ENCODE results near the gene OR8K3.

OR8K3 gene

GRCh38 chr11:56314844-56315243 is at the start of gene OR8K3:
OR8K3 (plus strand) TSS chr11:56315144; CDS start chr11:56318307, 3,163 bp downstream.
- Mint-ChIP-seq H3K4me1 (no peaks in the 10 kb centered on the region), H3K36me3 (no peaks in the 10 kb centered on the region), H3K4me3 (no peak within 1 kb of the TSS), H3K9me3 (peaks cover 32% of the 10 kb centered on the region), H3K27ac (no peak within 1 kb of the TSS)
- ATAC-seq: no peak
- DNase-seq (ENCODE audit: low spot score in 2 of 2): no peak

GRCh38 chr11:56271092-56271491 is 43.9 kb upstream of the OR8K3 start:
- no peak for ATAC-seq
- Mint-ChIP-seq H3K27ac (no peak overlapping the region), H3K9me3 (peaks cover 13% of the 10 kb centered on the region), H3K4me1 (no peaks in the 10 kb centered on the region), H3K36me3 (no peaks in the 10 kb centered on the region), H3K4me3 (no peak overlapping the region)
- no peak for DNase-seq (ENCODE audit: low spot score in 2 of 2)

- DNase-seq (ENCODE audit: low spot score in 2 of 2): no peak
- ATAC-seq: no peak
- Mint-ChIP-seq H3K4me1 (no peaks in the 10 kb centered on the region), H3K27ac (no peak within 1 kb of the TSS), H3K36me3 (no peaks in the 10 kb centered on the region), H3K4me3 (no peak within 1 kb of the TSS), H3K9me3 (peaks cover 15% of the 10 kb centered on the region)
Measured at GRCh38 chr11:56273854-56274253, 41.1 kb upstream of the OR8K3 start, which contains the start of gene OR5T1. OR5T1 (plus strand) TSS chr11:56274154; CDS start chr11:56275639, 1,485 bp downstream.

GRCh38 chr11:56292154-56292553 is 22.8 kb upstream of the OR8K3 start, which contains the start of gene OR8H1:
OR8H1 (minus strand) TSS chr11:56292254; CDS start chr11:56291062, 1,192 bp downstream.
- peaks cover 21% of the 10 kb centered on the region for H3K9me3 Mint-ChIP-seq
- no peak within 1 kb of the TSS for H3K27ac Mint-ChIP-seq
- DNase-seq (ENCODE audit: low spot score in 2 of 2) (no peak), ATAC-seq (no peak)
- H3K4me3 Mint-ChIP-seq: no peak within 1 kb of the TSS
- no peaks in the 10 kb centered on the region for H3K4me1 Mint-ChIP-seq
- no peaks in the 10 kb centered on the region for H3K36me3 Mint-ChIP-seq

GRCh38 chr11:56296898-56297297 is 18.0 kb upstream of the OR8K3 start:
- no peaks in the 10 kb centered on the region for H3K4me1 Mint-ChIP-seq
- ATAC-seq: no peak

GRCh38 chr11:56307836-56308235 is 7.1 kb upstream of the OR8K3 start:
- Mint-ChIP-seq H3K4me3 (no peak overlapping the region), H3K4me1 (no peaks in the 10 kb centered on the region), H3K27ac (no peak overlapping the region), H3K9me3 (peaks cover 52% of the 10 kb centered on the region), H3K36me3 (no peaks in the 10 kb centered on the region)
- DNase-seq (ENCODE audit: low spot score in 2 of 2) (no peak), ATAC-seq (no peak)

More at GRCh38 chr11:56296898-56297297, 18.0 kb upstream of the OR8K3 start:
- Mint-ChIP-seq H3K27ac (no peak overlapping the region), H3K4me3 (no peak overlapping the region), H3K9me3 (peaks cover 22% of the 10 kb centered on the region), H3K36me3 (no peaks in the 10 kb centered on the region)
- no peak for DNase-seq (ENCODE audit: low spot score in 2 of 2)

GRCh38 chr11:56331861-56332491 is 17.0 kb downstream of the OR8K3 start:
- no peak overlapping the region for H3K4me3 Mint-ChIP-seq
- DNase-seq (ENCODE audit: low spot score in 2 of 2): no peak
- no peaks in the 10 kb centered on the region for H3K36me3 Mint-ChIP-seq
- ATAC-seq: no peak
- no peaks in the 10 kb centered on the region for H3K4me1 Mint-ChIP-seq
- H3K9me3 Mint-ChIP-seq: peaks cover 15% of the 10 kb centered on the region
- H3K27ac Mint-ChIP-seq: no peak overlapping the region

GRCh38 chr11:56333156-56333555 is 18.2 kb downstream of the OR8K3 start:
- DNase-seq (ENCODE audit: low spot score in 2 of 2) (no peak), ATAC-seq (no peak)
- Mint-ChIP-seq H3K4me3 (no peak overlapping the region), H3K9me3 (peaks cover 11% of the 10 kb centered on the region), H3K4me1 (no peaks in the 10 kb centered on the region), H3K27ac (no peak overlapping the region), H3K36me3 (no peaks in the 10 kb centered on the region)

- H3K27ac Mint-ChIP-seq: no peak overlapping the region
- no peak for DNase-seq (ENCODE audit: low spot score in 2 of 2)
- H3K4me1 Mint-ChIP-seq: no peaks in the 10 kb centered on the region
- ATAC-seq: no peak
- H3K9me3 Mint-ChIP-seq: peaks cover 18% of the 10 kb centered on the region
- H3K4me3 Mint-ChIP-seq: no peak overlapping the region
- H3K36me3 Mint-ChIP-seq: no peaks in the 10 kb centered on the region
Measured at GRCh38 chr11:56340289-56340688, 25.3 kb downstream of the OR8K3 start.

- Mint-ChIP-seq H3K36me3 (no peaks in the 10 kb centered on the region), H3K4me3 (no peak within 1 kb of the TSS), H3K4me1 (no peaks in the 10 kb centered on the region), H3K27ac (no peak within 1 kb of the TSS), H3K9me3 (peaks cover 17% of the 10 kb centered on the region)
- ATAC-seq (no peak), DNase-seq (ENCODE audit: low spot score in 2 of 2) (no peak)
Measured at GRCh38 chr11:56345739-56346138, 30.8 kb downstream of the OR8K3 start, which contains the start of gene OR8K1. OR8K1 (plus strand) TSS chr11:56346039; CDS start chr11:56346039, 0 bp downstream.

- no peak within 1 kb of the TSS for H3K27ac Mint-ChIP-seq
- no peaks in the 10 kb centered on the region for H3K36me3 Mint-ChIP-seq
- no peak for ATAC-seq
- H3K9me3 Mint-ChIP-seq: peaks cover 8% of the 10 kb centered on the region
- H3K4me3 Mint-ChIP-seq: no peak within 1 kb of the TSS
- DNase-seq (ENCODE audit: low spot score in 2 of 2): no peak
- H3K4me1 Mint-ChIP-seq: no peaks in the 10 kb centered on the region
Measured at GRCh38 chr11:56353991-56354390, 39.0 kb downstream of the OR8K3 start, which contains the start of gene OR8J1. OR8J1 (plus strand) TSS chr11:56354291; CDS start chr11:56360247, 5,956 bp downstream.
